GM23338 (cell line): ENCODE results near the gene DMRTB1.

Experiments
- EZH2 ChIP-seq: fragments of 200-600 bp; sonication (generic); IDR thresholded peaks from one replicate; pipeline ENCODE4 v1.8.0; 2017; ENCODE audit warnings: antibody characterized with exemption, mild to moderate bottlenecking, low read depth; ENCODE audit not compliant: unreplicated experiment
- EZH2phosphoT487 ChIP-seq: fragments of 200-600 bp; sonication (generic); IDR thresholded peaks from one replicate; pipeline ENCODE4 v1.8.1; 2018; ENCODE audit warnings: antibody characterized with exemption; ENCODE audit not compliant: unreplicated experiment
- JUNB ChIP-seq: IDR thresholded peaks from one replicate; pipeline ENCODE4 v1.6.1; 2016; ENCODE audit warnings: antibody characterized with exemption; ENCODE audit not compliant: unreplicated experiment
- NANOG ChIP-seq: IDR thresholded peaks from 2 replicates; pipeline ENCODE4 v1.6.1; 2016; ENCODE audit warnings: antibody characterized with exemption, borderline replicate concordance
- POLR2AphosphoS5 ChIP-seq: IDR thresholded peaks from 2 replicates; pipeline ENCODE4 v1.6.1; 2016; ENCODE audit warnings: antibody characterized with exemption, low read depth
- STAT1 ChIP-seq: IDR thresholded peaks from one replicate; pipeline ENCODE4 v1.6.1; 2016; ENCODE audit warnings: antibody characterized with exemption; ENCODE audit not compliant: unreplicated experiment
- TF ChIP-seq, protein P1 (sequence below), 2 experiments: fragments of 200-600 bp in 1 of 2; sonication (generic) in 1 of 2; conservative IDR thresholded peaks; 2 replicates each; pipeline versions ENCODE4 v1.5.1 to v1.6.1; 2016 to 2017; ENCODE audit warnings: antibody characterized with exemption in 2 of 2, low read depth in 2 of 2, mild to moderate bottlenecking in 2 of 2, moderate library complexity in 1 of 2
- TF ChIP-seq, protein P2 (sequence below): IDR thresholded peaks from one replicate; pipeline ENCODE4 v1.6.1; 2018; ENCODE audit warnings: antibody characterized with exemption; ENCODE audit not compliant: unreplicated experiment
- TF ChIP-seq, protein P3 (sequence below): IDR thresholded peaks from 2 replicates; pipeline ENCODE4 v1.6.1; 2016; ENCODE audit warnings: antibody characterized with exemption

DNA sequence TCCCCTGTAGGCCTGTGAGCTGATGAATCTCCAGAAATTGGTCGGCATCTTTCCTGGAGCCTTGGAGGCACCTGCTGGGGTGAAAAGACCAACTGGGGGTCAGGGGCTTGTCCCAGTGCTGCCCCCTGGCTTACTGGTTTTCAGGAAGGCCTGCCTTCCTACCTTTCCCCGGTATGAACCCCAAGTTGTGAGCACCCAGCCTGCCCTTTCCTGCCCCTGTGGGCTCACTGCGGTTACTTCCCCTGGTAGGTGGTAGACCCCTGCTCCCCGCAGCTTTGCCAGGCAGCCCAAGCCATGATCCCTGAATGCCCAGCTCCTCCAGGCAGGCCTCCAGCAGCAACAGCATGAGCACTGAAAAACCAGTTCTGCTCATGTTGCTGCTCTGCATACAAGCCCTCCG lies 10.2 kb downstream of the DMRTB1 start:
- TF ChIP-seq, protein P1, sequence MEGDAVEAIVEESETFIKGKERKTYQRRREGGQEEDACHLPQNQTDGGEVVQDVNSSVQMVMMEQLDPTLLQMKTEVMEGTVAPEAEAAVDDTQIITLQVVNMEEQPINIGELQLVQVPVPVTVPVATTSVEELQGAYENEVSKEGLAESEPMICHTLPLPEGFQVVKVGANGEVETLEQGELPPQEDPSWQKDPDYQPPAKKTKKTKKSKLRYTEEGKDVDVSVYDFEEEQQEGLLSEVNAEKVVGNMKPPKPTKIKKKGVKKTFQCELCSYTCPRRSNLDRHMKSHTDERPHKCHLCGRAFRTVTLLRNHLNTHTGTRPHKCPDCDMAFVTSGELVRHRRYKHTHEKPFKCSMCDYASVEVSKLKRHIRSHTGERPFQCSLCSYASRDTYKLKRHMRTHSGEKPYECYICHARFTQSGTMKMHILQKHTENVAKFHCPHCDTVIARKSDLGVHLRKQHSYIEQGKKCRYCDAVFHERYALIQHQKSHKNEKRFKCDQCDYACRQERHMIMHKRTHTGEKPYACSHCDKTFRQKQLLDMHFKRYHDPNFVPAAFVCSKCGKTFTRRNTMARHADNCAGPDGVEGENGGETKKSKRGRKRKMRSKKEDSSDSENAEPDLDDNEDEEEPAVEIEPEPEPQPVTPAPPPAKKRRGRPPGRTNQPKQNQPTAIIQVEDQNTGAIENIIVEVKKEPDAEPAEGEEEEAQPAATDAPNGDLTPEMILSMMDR (conservative IDR thresholded peaks at IDR 0.05; ENCODE audit: low read depth in 2 of 2) = peak in 1 of 2 experiments; percentile 52; a peak in 2 of 4 replicates
- TF ChIP-seq, protein P2, sequence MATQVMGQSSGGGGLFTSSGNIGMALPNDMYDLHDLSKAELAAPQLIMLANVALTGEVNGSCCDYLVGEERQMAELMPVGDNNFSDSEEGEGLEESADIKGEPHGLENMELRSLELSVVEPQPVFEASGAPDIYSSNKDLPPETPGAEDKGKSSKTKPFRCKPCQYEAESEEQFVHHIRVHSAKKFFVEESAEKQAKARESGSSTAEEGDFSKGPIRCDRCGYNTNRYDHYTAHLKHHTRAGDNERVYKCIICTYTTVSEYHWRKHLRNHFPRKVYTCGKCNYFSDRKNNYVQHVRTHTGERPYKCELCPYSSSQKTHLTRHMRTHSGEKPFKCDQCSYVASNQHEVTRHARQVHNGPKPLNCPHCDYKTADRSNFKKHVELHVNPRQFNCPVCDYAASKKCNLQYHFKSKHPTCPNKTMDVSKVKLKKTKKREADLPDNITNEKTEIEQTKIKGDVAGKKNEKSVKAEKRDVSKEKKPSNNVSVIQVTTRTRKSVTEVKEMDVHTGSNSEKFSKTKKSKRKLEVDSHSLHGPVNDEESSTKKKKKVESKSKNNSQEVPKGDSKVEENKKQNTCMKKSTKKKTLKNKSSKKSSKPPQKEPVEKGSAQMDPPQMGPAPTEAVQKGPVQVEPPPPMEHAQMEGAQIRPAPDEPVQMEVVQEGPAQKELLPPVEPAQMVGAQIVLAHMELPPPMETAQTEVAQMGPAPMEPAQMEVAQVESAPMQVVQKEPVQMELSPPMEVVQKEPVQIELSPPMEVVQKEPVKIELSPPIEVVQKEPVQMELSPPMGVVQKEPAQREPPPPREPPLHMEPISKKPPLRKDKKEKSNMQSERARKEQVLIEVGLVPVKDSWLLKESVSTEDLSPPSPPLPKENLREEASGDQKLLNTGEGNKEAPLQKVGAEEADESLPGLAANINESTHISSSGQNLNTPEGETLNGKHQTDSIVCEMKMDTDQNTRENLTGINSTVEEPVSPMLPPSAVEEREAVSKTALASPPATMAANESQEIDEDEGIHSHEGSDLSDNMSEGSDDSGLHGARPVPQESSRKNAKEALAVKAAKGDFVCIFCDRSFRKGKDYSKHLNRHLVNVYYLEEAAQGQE = no peak
- TF ChIP-seq EZH2 (no peak), NANOG (no peak), POLR2AphosphoS5 (no peak), EZH2phosphoT487 (no peak), JUNB (no peak), STAT1 (no peak)
- TF ChIP-seq, protein P3, sequence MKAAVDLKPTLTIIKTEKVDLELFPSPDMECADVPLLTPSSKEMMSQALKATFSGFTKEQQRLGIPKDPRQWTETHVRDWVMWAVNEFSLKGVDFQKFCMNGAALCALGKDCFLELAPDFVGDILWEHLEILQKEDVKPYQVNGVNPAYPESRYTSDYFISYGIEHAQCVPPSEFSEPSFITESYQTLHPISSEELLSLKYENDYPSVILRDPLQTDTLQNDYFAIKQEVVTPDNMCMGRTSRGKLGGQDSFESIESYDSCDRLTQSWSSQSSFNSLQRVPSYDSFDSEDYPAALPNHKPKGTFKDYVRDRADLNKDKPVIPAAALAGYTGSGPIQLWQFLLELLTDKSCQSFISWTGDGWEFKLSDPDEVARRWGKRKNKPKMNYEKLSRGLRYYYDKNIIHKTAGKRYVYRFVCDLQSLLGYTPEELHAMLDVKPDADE = no peak
